LNCAP (cell line): Measurements from ENCODE around the gene RTL10.

Source experiments
- TF ChIP-seq, protein P1 (sequence below): fragments of 450-650 bp; IDR thresholded peaks from 2 replicates; pipeline ENCODE4 v1.5.1; 2017; ENCODE audit warnings: mild to moderate bottlenecking

RTL10 gene

GRCh38 chr22:19805821-19806212, 48.9 kb downstream of the RTL10 start:
- TF ChIP-seq, protein P1, sequence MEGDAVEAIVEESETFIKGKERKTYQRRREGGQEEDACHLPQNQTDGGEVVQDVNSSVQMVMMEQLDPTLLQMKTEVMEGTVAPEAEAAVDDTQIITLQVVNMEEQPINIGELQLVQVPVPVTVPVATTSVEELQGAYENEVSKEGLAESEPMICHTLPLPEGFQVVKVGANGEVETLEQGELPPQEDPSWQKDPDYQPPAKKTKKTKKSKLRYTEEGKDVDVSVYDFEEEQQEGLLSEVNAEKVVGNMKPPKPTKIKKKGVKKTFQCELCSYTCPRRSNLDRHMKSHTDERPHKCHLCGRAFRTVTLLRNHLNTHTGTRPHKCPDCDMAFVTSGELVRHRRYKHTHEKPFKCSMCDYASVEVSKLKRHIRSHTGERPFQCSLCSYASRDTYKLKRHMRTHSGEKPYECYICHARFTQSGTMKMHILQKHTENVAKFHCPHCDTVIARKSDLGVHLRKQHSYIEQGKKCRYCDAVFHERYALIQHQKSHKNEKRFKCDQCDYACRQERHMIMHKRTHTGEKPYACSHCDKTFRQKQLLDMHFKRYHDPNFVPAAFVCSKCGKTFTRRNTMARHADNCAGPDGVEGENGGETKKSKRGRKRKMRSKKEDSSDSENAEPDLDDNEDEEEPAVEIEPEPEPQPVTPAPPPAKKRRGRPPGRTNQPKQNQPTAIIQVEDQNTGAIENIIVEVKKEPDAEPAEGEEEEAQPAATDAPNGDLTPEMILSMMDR = no peak
